ENCODE measurements around the gene ITPK1. TPM values are rescaled to one million over a fixed set of nuclear protein-coding genes. Genes with fewer than 3 reads are reported as not detected.

The ITPK1 gene
- total and polyA plus RNA-seq, 2 donors (not counting 3 experiments of a cell fraction or from before 2014, with no cell fraction given) = 39.6 to 51.8 TPM

DNA sequence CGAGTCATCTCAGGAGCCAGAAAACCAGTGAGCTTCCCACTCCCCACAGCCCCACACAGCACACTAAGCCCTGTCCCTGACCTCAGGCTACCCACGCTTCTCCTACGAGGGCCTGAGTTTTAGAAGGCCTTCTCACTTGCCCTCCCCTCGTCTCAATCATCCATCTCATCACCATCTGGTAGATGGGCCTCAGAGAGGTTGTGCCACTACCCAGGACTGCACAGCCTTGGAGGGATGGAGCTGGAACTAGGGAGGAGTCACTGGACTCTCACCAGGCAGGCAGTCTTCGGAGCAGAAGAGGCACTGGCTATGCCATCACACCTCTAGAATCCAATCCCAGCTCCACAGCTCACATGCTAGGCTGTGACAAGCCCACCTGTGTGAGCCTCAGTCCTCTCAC lies 52.3 kb downstream of the ITPK1 start:
- Histone ChIP-seq H2AFZ (ENCODE audit: low read depth, low read length) (no peak overlapping the region), H3K27me3 (ENCODE audit: control insufficient read depth in 2 of 2, insufficient read depth in 2 of 2, low read length in 2 of 2) (no peaks in the 10 kb centered on the region), H3K9me1 (replicated peaks; ENCODE audit: control insufficient read depth, extremely low read depth, insufficient read depth, low read length) (no peaks in the 10 kb centered on the region), H3K36me3 (ENCODE audit: control insufficient read depth in 2 of 2, extremely low read depth in 1 of 2, insufficient read depth in 2 of 2, low read length in 2 of 2) (no peaks in the 10 kb centered on the region), H4K20me1 (replicated peaks; ENCODE audit: control insufficient read depth, extremely low read depth, insufficient read depth, low read length) (no peaks in the 10 kb centered on the region), H3K79me2 (ENCODE audit: control insufficient read depth, insufficient read depth, low read length) (no peaks in the 10 kb centered on the region), H3K9me3 (replicated peaks; ENCODE audit: control insufficient read depth, insufficient read depth, low read length) (no peaks in the 10 kb centered on the region), H3K27ac (ENCODE audit: insufficient read depth, low read depth, low read length) (no peak overlapping the region), H3K4me1 (ENCODE audit: control insufficient read depth, extremely low read depth, insufficient read depth, low read length) (no peaks in the 10 kb centered on the region), H3K4me3 (replicated peaks in 1 of 3; ENCODE audit: insufficient read depth in 1 of 3, low read depth in 1 of 3, low read length in 3 of 3) (no peak overlapping the region), H3K4me2 (ENCODE audit: insufficient read depth, low read length) (no peak overlapping the region), H3K9ac (replicated peaks; ENCODE audit: extremely low read depth, insufficient read depth, low read length) (no peak overlapping the region)
- ChIA-PET CTCF (no interaction called here), POLR2A (no interaction called here)
- no TSS peak for BruUV-seq (replicated peaks)
- TF ChIP-seq POLR2AphosphoS5 (IDR thresholded peaks at IDR 0.05; ENCODE audit: insufficient read depth, low read depth, low read length) = no peak
- TF ChIP-seq, protein P1, sequence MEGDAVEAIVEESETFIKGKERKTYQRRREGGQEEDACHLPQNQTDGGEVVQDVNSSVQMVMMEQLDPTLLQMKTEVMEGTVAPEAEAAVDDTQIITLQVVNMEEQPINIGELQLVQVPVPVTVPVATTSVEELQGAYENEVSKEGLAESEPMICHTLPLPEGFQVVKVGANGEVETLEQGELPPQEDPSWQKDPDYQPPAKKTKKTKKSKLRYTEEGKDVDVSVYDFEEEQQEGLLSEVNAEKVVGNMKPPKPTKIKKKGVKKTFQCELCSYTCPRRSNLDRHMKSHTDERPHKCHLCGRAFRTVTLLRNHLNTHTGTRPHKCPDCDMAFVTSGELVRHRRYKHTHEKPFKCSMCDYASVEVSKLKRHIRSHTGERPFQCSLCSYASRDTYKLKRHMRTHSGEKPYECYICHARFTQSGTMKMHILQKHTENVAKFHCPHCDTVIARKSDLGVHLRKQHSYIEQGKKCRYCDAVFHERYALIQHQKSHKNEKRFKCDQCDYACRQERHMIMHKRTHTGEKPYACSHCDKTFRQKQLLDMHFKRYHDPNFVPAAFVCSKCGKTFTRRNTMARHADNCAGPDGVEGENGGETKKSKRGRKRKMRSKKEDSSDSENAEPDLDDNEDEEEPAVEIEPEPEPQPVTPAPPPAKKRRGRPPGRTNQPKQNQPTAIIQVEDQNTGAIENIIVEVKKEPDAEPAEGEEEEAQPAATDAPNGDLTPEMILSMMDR (IDR thresholded peaks at IDR 0.05; ENCODE audit: extremely low read depth in 1 of 2, insufficient read depth in 1 of 2, low read depth in 1 of 2, low read length in 2 of 2) = no peak
- no peak for TF ChIP-seq POLR2A (IDR thresholded peaks at IDR 0.05; ENCODE audit: low read depth, low read length)
- no peak for TF ChIP-seq FOS (IDR thresholded peaks at IDR 0.05; ENCODE audit: borderline replicate concordance, insufficient read depth, low read length)
- no peak for TF ChIP-seq GATA2 (IDR thresholded peaks at IDR 0.05; ENCODE audit: insufficient read depth, insufficient read length, low read depth, low read length)
- no peak for TF ChIP-seq JUN (IDR thresholded peaks at IDR 0.05; ENCODE audit: borderline replicate concordance, insufficient read depth, insufficient read length, low read depth)
- TF ChIP-seq MYC (IDR thresholded peaks at IDR 0.05; ENCODE audit: low read depth, low read length) = no peak
- no peak for TF ChIP-seq EZH2 (IDR thresholded peaks at IDR 0.05; ENCODE audit: borderline replicate concordance, low read depth, low read length, severe bottlenecking)
- TF ChIP-seq, protein P2, sequence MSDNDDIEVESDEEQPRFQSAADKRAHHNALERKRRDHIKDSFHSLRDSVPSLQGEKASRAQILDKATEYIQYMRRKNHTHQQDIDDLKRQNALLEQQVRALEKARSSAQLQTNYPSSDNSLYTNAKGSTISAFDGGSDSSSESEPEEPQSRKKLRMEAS (IDR thresholded peaks at IDR 0.05; ENCODE audit: insufficient read depth, insufficient read length) = no peak
- intact Hi-C loops (cut with micrococcal nuclease) (no loop called here), dilution Hi-C loops (cut with MboI; ENCODE audit: extremely low pct_ligation_motif_present, low sequenced_read_pairs) (no loop called here)
- no peak for FAIRE-seq
- no peak for DNase-seq (ENCODE audit: low read depth, low spot score)
